ENCODE measurements around the gene NNAT.
"Not testable (repeated sequence)": the region's sequence is repeated elsewhere in the genome, so short reads cannot be mapped to it uniquely, and the experiment has no call there.

Gene NNAT

GRCh38 chr20:37537505-37537904, 16.5 kb downstream of the NNAT start:
- no peak for TF ChIP-seq ZFX (IDR thresholded peaks at IDR 0.05; ENCODE audit: borderline replicate concordance)
- no peak for TF ChIP-seq CTCF (IDR thresholded peaks at IDR 0.05)
- H3K27ac ChIP-seq: no peak overlapping the region

GRCh38 chr20:37538003-37538402, 17.0 kb downstream of the NNAT start:
- H3K27ac ChIP-seq: no peak overlapping the region
- no peak for TF ChIP-seq ZFX (IDR thresholded peaks at IDR 0.05; ENCODE audit: borderline replicate concordance)

- TF ChIP-seq ZFX (IDR thresholded peaks at IDR 0.05; ENCODE audit: borderline replicate concordance): no peak
- no peak for TF ChIP-seq CTCF (IDR thresholded peaks at IDR 0.05)
- no peak overlapping the region for H3K27ac ChIP-seq
Measured at GRCh38 chr20:37539424-37539823, 18.4 kb downstream of the NNAT start.

GRCh38 chr20:37540001-37540400, 19.0 kb downstream of the NNAT start:
- TF ChIP-seq CTCF (IDR thresholded peaks at IDR 0.05) (no peak), ZFX (IDR thresholded peaks at IDR 0.05; ENCODE audit: borderline replicate concordance) (no peak)

GRCh38 chr20:37540838-37541237, 19.8 kb downstream of the NNAT start:
- not testable (repeated sequence) for H3K27ac ChIP-seq

More at GRCh38 chr20:37540001-37540400, 19.0 kb downstream of the NNAT start:
- H3K27ac ChIP-seq: no peak overlapping the region

GRCh38 chr20:37541326-37541725, 20.3 kb downstream of the NNAT start:
- no peak overlapping the region for H3K27ac ChIP-seq
- no peak for TF ChIP-seq CTCF (IDR thresholded peaks at IDR 0.05)
- TF ChIP-seq ZFX (IDR thresholded peaks at IDR 0.05; ENCODE audit: borderline replicate concordance): no peak

- no peak overlapping the region for H3K27ac ChIP-seq
Measured at GRCh38 chr20:37542281-37542680, 21.2 kb downstream of the NNAT start.

GRCh38 chr20:37543828-37544227, 22.8 kb downstream of the NNAT start:
- no peak overlapping the region for H3K27ac ChIP-seq
- TF ChIP-seq CTCF (IDR thresholded peaks at IDR 0.05): no peak; the same call in 1 of the 2 replicates
- TF ChIP-seq ZFX (IDR thresholded peaks at IDR 0.05; ENCODE audit: borderline replicate concordance): no peak

More at GRCh38 chr20:37542281-37542680, 21.2 kb downstream of the NNAT start:
- TF ChIP-seq ZFX (IDR thresholded peaks at IDR 0.05; ENCODE audit: borderline replicate concordance): no peak
- TF ChIP-seq CTCF (IDR thresholded peaks at IDR 0.05): no peak
